Breast epithelium (tissue), 3 donors: ENCODE results near the gene FAM181A.

Experiments used
- CTCF ChIP-seq, 3 donors: fragments of 450-650 bp; IDR thresholded peaks; one replicate each; pipeline ENCODE4 v1.5.1; 2016 to 2017; ENCODE audit warnings: antibody characterized with exemption in 3 of 3, mild to moderate bottlenecking in 3 of 3, moderate library complexity in 3 of 3
- POLR2A ChIP-seq: fragments of 450-650 bp; IDR thresholded peaks from one replicate; pipeline ENCODE4 v1.6.1; 2016; ENCODE audit warnings: antibody characterized with exemption, mild to moderate bottlenecking, moderate library complexity
- POLR2AphosphoS5 ChIP-seq, 3 donors: sonication (generic); formaldehyde crosslinking; IDR thresholded peaks; one replicate each; pipeline ENCODE4 v1.6.1; 2017; ENCODE audit warnings: antibody characterized with exemption in 3 of 3

GRCh38 chr14:93970965-93971634, 44.0 kb downstream of the FAM181A start:
- TF ChIP-seq POLR2A (no peak), CTCF (IDR thresholded peaks at IDR 0.05) (no peak), POLR2AphosphoS5 (IDR thresholded peaks at IDR 0.05) (no peak)
